COR-L47 (cell line): Measurements from ENCODE around the gene TRIM72.
"Not testable (repeated sequence)": the region's sequence is repeated elsewhere in the genome, so short reads cannot be mapped to it uniquely, and the experiment has no call there.

Experiments used
- DNase-seq: peaks from one replicate; lab custom pipeline; 2025; lab: John Stamatoyannopoulos, UW

The TRIM72 gene

GRCh38 chr16:31190818-31191444, 23.0 kb upstream of the TRIM72 start:
- no peak for DNase-seq

GRCh38 chr16:31191697-31192428, 22.1 kb upstream of the TRIM72 start:
- DNase-seq = no peak

- DNase-seq = no peak
These were observed 20.9 kb upstream of the TRIM72 start for GRCh38 chr16:31192856-31193642.

GRCh38 chr16:31193874-31194273, 20.0 kb upstream of the TRIM72 start:
- no peak for DNase-seq

- no peak for DNase-seq
These were observed 19.0 kb upstream of the TRIM72 start for GRCh38 chr16:31194898-31195297.

GRCh38 chr16:31195861-31196260, 18.1 kb upstream of the TRIM72 start:
- not testable (repeated sequence) for DNase-seq

- no peak for DNase-seq
These were observed 17.4 kb upstream of the TRIM72 start for GRCh38 chr16:31196324-31197088.

GRCh38 chr16:31198207-31198882, 15.6 kb upstream of the TRIM72 start:
- DNase-seq = no peak

GRCh38 chr16:31199430-31200041, 14.4 kb upstream of the TRIM72 start:
- DNase-seq = no peak

GRCh38 chr16:31200111-31200510, 13.8 kb upstream of the TRIM72 start:
- not testable (repeated sequence) for DNase-seq

- no peak for DNase-seq
These were observed 12.9 kb upstream of the TRIM72 start for GRCh38 chr16:31200821-31201568.

- peak; percentile 21 for DNase-seq
These were observed 12.1 kb upstream of the TRIM72 start for GRCh38 chr16:31201582-31202413.

- no peak for DNase-seq
These were observed 11.2 kb upstream of the TRIM72 start, which contains the start of gene PYCARD for GRCh38 chr16:31202414-31203375. PYCARD (minus strand) TSS chr16:31202760; CDS start chr16:31202690, 70 bp downstream.

- no peak for DNase-seq
These were observed 8.8 kb upstream of the TRIM72 start for GRCh38 chr16:31204871-31205666.

GRCh38 chr16:31206776-31207175, 7.1 kb upstream of the TRIM72 start:
- no peak for DNase-seq

- no peak for DNase-seq
These were observed 577 bp upstream of the TRIM72 start for GRCh38 chr16:31213342-31213741.

GRCh38 chr16:31214708-31215286, 878 bp downstream of the TRIM72 start:
- DNase-seq = peak; percentile 30
